Measurements from ENCODE around the gene RNASE4.

DNA sequence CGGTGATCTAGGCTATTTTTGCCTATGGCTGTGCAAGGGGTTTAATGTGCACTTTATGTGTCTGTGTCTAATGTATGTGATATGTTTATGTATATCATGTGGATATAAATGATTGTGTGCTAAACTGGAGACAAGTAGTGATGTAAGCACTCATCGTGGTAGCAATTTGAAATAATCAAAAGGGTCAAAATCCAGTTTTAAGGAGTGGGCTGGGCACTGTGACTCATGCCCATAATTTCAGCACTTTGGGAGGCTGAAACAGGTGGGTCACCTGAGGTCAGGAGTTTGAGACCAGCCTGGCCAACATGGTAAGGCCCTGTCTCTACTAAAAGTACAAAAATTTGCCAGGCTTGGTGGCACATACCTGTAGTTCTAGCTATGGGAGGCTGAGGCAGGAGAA lies 64.1 kb downstream of the RNASE4 start:
- TF ChIP-seq JUNB (IDR thresholded peaks at IDR 0.05; ENCODE audit: unreplicated experiment) (no peak), EZH2 (IDR thresholded peaks at IDR 0.05; ENCODE audit: low read depth, unreplicated experiment) (no peak), NANOG (IDR thresholded peaks at IDR 0.05; ENCODE audit: borderline replicate concordance) (no peak), POLR2AphosphoS5 (IDR thresholded peaks at IDR 0.05; ENCODE audit: low read depth) (no peak), EZH2phosphoT487 (IDR thresholded peaks at IDR 0.05; ENCODE audit: unreplicated experiment) (no peak), CREB1 (CRISPR knock-in tag; IDR thresholded peaks at IDR 0.05; ENCODE audit: low read depth) (no peak), ZNF114 (CRISPR knock-in tag; IDR thresholded peaks at IDR 0.05) (no peak), ZNF331 (CRISPR knock-in tag; IDR thresholded peaks at IDR 0.05; ENCODE audit: low read depth) (no peak), STAT1 (IDR thresholded peaks at IDR 0.05; ENCODE audit: unreplicated experiment) (no peak)
- TF ChIP-seq, protein P1, sequence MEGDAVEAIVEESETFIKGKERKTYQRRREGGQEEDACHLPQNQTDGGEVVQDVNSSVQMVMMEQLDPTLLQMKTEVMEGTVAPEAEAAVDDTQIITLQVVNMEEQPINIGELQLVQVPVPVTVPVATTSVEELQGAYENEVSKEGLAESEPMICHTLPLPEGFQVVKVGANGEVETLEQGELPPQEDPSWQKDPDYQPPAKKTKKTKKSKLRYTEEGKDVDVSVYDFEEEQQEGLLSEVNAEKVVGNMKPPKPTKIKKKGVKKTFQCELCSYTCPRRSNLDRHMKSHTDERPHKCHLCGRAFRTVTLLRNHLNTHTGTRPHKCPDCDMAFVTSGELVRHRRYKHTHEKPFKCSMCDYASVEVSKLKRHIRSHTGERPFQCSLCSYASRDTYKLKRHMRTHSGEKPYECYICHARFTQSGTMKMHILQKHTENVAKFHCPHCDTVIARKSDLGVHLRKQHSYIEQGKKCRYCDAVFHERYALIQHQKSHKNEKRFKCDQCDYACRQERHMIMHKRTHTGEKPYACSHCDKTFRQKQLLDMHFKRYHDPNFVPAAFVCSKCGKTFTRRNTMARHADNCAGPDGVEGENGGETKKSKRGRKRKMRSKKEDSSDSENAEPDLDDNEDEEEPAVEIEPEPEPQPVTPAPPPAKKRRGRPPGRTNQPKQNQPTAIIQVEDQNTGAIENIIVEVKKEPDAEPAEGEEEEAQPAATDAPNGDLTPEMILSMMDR (conservative IDR thresholded peaks at IDR 0.05; ENCODE audit: low read depth in 2 of 2): no peak
- TF ChIP-seq, protein P2, sequence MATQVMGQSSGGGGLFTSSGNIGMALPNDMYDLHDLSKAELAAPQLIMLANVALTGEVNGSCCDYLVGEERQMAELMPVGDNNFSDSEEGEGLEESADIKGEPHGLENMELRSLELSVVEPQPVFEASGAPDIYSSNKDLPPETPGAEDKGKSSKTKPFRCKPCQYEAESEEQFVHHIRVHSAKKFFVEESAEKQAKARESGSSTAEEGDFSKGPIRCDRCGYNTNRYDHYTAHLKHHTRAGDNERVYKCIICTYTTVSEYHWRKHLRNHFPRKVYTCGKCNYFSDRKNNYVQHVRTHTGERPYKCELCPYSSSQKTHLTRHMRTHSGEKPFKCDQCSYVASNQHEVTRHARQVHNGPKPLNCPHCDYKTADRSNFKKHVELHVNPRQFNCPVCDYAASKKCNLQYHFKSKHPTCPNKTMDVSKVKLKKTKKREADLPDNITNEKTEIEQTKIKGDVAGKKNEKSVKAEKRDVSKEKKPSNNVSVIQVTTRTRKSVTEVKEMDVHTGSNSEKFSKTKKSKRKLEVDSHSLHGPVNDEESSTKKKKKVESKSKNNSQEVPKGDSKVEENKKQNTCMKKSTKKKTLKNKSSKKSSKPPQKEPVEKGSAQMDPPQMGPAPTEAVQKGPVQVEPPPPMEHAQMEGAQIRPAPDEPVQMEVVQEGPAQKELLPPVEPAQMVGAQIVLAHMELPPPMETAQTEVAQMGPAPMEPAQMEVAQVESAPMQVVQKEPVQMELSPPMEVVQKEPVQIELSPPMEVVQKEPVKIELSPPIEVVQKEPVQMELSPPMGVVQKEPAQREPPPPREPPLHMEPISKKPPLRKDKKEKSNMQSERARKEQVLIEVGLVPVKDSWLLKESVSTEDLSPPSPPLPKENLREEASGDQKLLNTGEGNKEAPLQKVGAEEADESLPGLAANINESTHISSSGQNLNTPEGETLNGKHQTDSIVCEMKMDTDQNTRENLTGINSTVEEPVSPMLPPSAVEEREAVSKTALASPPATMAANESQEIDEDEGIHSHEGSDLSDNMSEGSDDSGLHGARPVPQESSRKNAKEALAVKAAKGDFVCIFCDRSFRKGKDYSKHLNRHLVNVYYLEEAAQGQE (IDR thresholded peaks at IDR 0.05; ENCODE audit: unreplicated experiment): no peak
- TF ChIP-seq, protein P3, sequence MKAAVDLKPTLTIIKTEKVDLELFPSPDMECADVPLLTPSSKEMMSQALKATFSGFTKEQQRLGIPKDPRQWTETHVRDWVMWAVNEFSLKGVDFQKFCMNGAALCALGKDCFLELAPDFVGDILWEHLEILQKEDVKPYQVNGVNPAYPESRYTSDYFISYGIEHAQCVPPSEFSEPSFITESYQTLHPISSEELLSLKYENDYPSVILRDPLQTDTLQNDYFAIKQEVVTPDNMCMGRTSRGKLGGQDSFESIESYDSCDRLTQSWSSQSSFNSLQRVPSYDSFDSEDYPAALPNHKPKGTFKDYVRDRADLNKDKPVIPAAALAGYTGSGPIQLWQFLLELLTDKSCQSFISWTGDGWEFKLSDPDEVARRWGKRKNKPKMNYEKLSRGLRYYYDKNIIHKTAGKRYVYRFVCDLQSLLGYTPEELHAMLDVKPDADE (IDR thresholded peaks at IDR 0.05): no peak
- TF ChIP-seq, protein P4, sequence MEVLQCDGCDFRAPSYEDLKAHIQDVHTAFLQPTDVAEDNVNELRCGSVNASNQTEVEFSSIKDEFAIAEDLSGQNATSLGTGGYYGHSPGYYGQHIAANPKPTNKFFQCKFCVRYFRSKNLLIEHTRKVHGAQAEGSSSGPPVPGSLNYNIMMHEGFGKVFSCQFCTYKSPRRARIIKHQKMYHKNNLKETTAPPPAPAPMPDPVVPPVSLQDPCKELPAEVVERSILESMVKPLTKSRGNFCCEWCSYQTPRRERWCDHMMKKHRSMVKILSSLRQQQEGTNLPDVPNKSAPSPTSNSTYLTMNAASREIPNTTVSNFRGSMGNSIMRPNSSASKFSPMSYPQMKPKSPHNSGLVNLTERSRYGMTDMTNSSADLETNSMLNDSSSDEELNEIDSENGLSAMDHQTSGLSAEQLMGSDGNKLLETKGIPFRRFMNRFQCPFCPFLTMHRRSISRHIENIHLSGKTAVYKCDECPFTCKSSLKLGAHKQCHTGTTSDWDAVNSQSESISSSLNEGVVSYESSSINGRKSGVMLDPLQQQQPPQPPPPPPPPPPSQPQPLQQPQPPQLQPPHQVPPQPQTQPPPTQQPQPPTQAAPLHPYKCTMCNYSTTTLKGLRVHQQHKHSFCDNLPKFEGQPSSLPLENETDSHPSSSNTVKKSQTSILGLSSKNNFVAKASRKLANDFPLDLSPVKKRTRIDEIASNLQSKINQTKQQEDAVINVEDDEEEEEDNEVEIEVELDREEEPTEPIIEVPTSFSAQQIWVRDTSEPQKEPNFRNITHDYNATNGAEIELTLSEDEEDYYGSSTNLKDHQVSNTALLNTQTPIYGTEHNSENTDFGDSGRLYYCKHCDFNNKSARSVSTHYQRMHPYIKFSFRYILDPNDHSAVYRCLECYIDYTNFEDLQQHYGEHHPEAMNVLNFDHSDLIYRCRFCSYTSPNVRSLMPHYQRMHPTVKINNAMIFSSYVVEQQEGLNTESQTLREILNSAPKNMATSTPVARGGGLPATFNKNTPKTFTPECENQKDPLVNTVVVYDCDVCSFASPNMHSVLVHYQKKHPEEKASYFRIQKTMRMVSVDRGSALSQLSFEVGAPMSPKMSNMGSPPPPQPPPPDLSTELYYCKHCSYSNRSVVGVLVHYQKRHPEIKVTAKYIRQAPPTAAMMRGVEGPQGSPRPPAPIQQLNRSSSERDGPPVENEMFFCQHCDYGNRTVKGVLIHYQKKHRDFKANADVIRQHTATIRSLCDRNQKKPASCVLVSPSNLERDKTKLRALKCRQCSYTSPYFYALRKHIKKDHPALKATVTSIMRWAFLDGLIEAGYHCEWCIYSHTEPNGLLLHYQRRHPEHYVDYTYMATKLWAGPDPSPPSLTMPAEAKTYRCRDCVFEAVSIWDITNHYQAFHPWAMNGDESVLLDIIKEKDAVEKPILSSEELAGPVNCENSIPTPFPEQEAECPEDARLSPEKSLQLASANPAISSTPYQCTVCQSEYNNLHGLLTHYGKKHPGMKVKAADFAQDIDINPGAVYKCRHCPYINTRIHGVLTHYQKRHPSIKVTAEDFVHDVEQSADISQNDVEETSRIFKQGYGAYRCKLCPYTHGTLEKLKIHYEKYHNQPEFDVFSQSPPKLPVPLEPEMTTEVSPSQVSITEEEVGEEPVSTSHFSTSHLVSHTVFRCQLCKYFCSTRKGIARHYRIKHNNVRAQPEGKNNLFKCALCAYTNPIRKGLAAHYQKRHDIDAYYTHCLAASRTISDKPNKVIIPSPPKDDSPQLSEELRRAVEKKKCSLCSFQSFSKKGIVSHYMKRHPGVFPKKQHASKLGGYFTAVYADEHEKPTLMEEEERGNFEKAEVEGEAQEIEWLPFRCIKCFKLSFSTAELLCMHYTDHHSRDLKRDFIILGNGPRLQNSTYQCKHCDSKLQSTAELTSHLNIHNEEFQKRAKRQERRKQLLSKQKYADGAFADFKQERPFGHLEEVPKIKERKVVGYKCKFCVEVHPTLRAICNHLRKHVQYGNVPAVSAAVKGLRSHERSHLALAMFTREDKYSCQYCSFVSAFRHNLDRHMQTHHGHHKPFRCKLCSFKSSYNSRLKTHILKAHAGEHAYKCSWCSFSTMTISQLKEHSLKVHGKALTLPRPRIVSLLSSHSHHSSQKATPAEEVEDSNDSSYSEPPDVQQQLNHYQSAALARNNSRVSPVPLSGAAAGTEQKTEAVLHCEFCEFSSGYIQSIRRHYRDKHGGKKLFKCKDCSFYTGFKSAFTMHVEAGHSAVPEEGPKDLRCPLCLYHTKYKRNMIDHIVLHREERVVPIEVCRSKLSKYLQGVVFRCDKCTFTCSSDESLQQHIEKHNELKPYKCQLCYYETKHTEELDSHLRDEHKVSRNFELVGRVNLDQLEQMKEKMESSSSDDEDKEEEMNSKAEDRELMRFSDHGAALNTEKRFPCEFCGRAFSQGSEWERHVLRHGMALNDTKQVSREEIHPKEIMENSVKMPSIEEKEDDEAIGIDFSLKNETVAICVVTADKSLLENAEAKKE (CRISPR knock-in tag; IDR thresholded peaks at IDR 0.05): no peak
